WTC11 (cell line): ENCODE data around the gene CAPN11. TPM values are rescaled to one million over a fixed set of nuclear protein-coding genes. Genes with fewer than 3 reads are reported as not detected.

Experiments
- ATAC-seq: fragments of 200-7000 bp; cut with Tn5 transposase; 2 replicates; pipeline ENCODE4 v1.10.0; 2021; ENCODE audit warnings: mild to moderate bottlenecking, moderate library complexity
- CTCF ChIA-PET: fragments of 300-600 bp; sonication (Branson Sonifier 250); formaldehyde crosslinking; loops from one replicate; lab custom pipeline; 2021; ENCODE audit warnings: antibody characterized with exemption; lab: Charles Lee
- POLR2A ChIA-PET: fragments of 350-600 bp; sonication (Branson Sonifier 250); formaldehyde crosslinking; loops from one replicate; lab custom pipeline; 2021; ENCODE audit warnings: antibody characterized with exemption; lab: Charles Lee
- DNase-seq: peaks from one replicate; pipeline ENCODE4 v3.0.0; 2021; ENCODE audit warnings: low spot score
- H3K27ac Mint-ChIP-seq: 2 replicates; pipeline ENCODE4 v1.8.0; 2021; ENCODE audit warnings: mixed read lengths
- H3K27me3 Mint-ChIP-seq: 2 replicates; pipeline ENCODE4 v1.8.0; 2021; ENCODE audit warnings: low read depth, mild to moderate bottlenecking, moderate library complexity, mixed read lengths
- H3K36me3 Mint-ChIP-seq: 2 replicates; pipeline ENCODE4 v1.8.0; 2021; ENCODE audit warnings: mixed read lengths
- H3K4me1 Mint-ChIP-seq: 2 replicates; pipeline ENCODE4 v1.8.0; 2022; ENCODE audit warnings: mixed read lengths
- H3K4me3 Mint-ChIP-seq: 2 replicates; pipeline ENCODE4 v1.8.0; 2021; ENCODE audit warnings: mild to moderate bottlenecking, moderate library complexity, mixed read lengths
- H3K9me3 Mint-ChIP-seq: 2 replicates; pipeline ENCODE4 v1.8.0; 2021; ENCODE audit warnings: mixed read lengths
- CBFB ChIP-seq: sonication (generic); formaldehyde crosslinking; IDR thresholded peaks from 2 replicates; pipeline ENCODE4 v1.8.1; 2022; ENCODE audit warnings: mild to moderate bottlenecking, low read depth, missing genetic modification reagents
- ELF4 ChIP-seq: sonication (generic); formaldehyde crosslinking; IDR thresholded peaks from 2 replicates; pipeline ENCODE4 v1.8.1; 2022; ENCODE audit warnings: low read depth, mild to moderate bottlenecking, moderate library complexity, missing genetic modification reagents
- ETV6 ChIP-seq: sonication (generic); formaldehyde crosslinking; IDR thresholded peaks from 2 replicates; pipeline ENCODE4 v1.8.1; 2022; ENCODE audit warnings: mild to moderate bottlenecking, missing genetic modification reagents
- HMGA2 ChIP-seq: fragments of 250-450 bp; sonication (Bioruptor Pico); IDR thresholded peaks from 2 replicates; pipeline ENCODE4 v1.4.0; 2021; ENCODE audit warnings: mild to moderate bottlenecking, moderate library complexity
- IRF2 ChIP-seq: sonication (generic); formaldehyde crosslinking; IDR thresholded peaks from 2 replicates; pipeline ENCODE4 v1.8.0; 2022; ENCODE audit warnings: low read depth, missing genetic modification reagents, borderline replicate concordance
- NFYB ChIP-seq: sonication (generic); formaldehyde crosslinking; conservative IDR thresholded peaks from 2 replicates; pipeline ENCODE4 v1.8.0; 2022; ENCODE audit warnings: low read depth, missing genetic modification reagents
- NR1H2 ChIP-seq: sonication (generic); formaldehyde crosslinking; IDR thresholded peaks from 2 replicates; pipeline ENCODE4 v1.9.0; 2021; ENCODE audit warnings: mild to moderate bottlenecking, moderate library complexity, missing genetic modification reagents
- RELA ChIP-seq: sonication (generic); formaldehyde crosslinking; IDR thresholded peaks from 2 replicates; pipeline ENCODE4 v1.8.1; 2022; ENCODE audit warnings: missing genetic modification reagents, mild to moderate bottlenecking, borderline replicate concordance
- RORB ChIP-seq: fragments of 250-450 bp; sonication (Bioruptor Pico); IDR thresholded peaks from 2 replicates; pipeline ENCODE4 v1.9.0; 2021; ENCODE audit warnings: mild to moderate bottlenecking
- SMAD3 ChIP-seq: sonication (generic); formaldehyde crosslinking; IDR thresholded peaks from 2 replicates; pipeline ENCODE4 v1.8.0; 2022; ENCODE audit warnings: missing genetic modification reagents, mild to moderate bottlenecking, borderline replicate concordance
- TCF7 ChIP-seq: sonication (generic); formaldehyde crosslinking; IDR thresholded peaks from 2 replicates; pipeline ENCODE4 v1.8.0; 2022; ENCODE audit warnings: mild to moderate bottlenecking, low read depth, missing genetic modification reagents, moderate library complexity
- TEAD4 ChIP-seq: sonication (generic); formaldehyde crosslinking; IDR thresholded peaks from 2 replicates; pipeline ENCODE4 v1.8.0; 2022; ENCODE audit warnings: mild to moderate bottlenecking, missing genetic modification reagents
- total RNA-seq: library from RNA; stranded (reverse); gene quantifications from 3 replicates; pipeline ENCODE4 v1.2.3, GENCODE V29; 2021
- TF ChIP-seq, protein P1 (sequence below): fragments of 250-450 bp; sonication (Bioruptor Pico); IDR thresholded peaks from 2 replicates; pipeline ENCODE4 v1.8.0; 2021; ENCODE audit warnings: mild to moderate bottlenecking
- TF ChIP-seq, protein P2 (sequence below): fragments of 250-450 bp; sonication (Bioruptor Pico); IDR thresholded peaks from 2 replicates; pipeline ENCODE4 v2.1.2; 2022; ENCODE audit warnings: mild to moderate bottlenecking, moderate library complexity
- TF ChIP-seq, protein P3 (sequence below): fragments of 250-450 bp; sonication (Bioruptor Pico); IDR thresholded peaks from 2 replicates; pipeline ENCODE4 v1.9.0; 2021; ENCODE audit warnings: mild to moderate bottlenecking, borderline replicate concordance
- TF ChIP-seq, protein P4 (sequence below): fragments of 250-450 bp; sonication (Bioruptor Pico); IDR thresholded peaks from 2 replicates; pipeline ENCODE4 v1.9.0; 2021; ENCODE audit warnings: moderate library complexity, mild to moderate bottlenecking, inconsistent platforms, borderline replicate concordance
- TF ChIP-seq, protein P5 (sequence below): sonication (generic); formaldehyde crosslinking; IDR thresholded peaks from 2 replicates; pipeline ENCODE4 v1.8.0; 2022; ENCODE audit warnings: mild to moderate bottlenecking, missing genetic modification reagents

Gene CAPN11
- total RNA-seq, 1 experiment from 2014 or later, result 2.3 TPM

DNA sequence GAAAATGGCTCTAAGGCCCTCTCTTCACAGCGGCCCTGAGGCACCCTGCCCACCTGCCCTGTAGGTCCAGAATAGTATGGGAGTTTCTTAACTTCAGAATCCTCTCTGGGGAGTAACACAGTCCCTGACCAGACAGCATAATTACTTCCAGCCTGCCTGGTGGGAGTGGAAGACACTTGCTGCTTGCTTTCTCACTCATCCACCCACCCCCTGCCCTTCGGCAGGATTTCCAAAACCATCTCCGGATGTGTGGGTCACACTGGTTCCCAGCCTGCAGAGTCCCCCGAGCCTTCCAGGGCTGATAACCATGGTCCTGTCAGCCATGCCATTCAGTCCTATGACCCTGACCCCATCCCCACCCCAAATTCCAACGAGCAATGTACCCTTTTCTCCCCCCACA lies 70.2 kb downstream of the CAPN11 start (continued):
- TF ChIP-seq, protein P1, sequence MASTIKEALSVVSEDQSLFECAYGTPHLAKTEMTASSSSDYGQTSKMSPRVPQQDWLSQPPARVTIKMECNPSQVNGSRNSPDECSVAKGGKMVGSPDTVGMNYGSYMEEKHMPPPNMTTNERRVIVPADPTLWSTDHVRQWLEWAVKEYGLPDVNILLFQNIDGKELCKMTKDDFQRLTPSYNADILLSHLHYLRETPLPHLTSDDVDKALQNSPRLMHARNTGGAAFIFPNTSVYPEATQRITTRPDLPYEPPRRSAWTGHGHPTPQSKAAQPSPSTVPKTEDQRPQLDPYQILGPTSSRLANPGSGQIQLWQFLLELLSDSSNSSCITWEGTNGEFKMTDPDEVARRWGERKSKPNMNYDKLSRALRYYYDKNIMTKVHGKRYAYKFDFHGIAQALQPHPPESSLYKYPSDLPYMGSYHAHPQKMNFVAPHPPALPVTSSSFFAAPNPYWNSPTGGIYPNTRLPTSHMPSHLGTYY, result no peak
- TF ChIP-seq HMGA2 (CRISPR knock-in tag) (no peak), TEAD4 (CRISPR knock-in tag) (no peak), IRF2 (CRISPR knock-in tag) (no peak), SMAD3 (no peak), TCF7 (CRISPR knock-in tag) (no peak)
- TF ChIP-seq, protein P2, sequence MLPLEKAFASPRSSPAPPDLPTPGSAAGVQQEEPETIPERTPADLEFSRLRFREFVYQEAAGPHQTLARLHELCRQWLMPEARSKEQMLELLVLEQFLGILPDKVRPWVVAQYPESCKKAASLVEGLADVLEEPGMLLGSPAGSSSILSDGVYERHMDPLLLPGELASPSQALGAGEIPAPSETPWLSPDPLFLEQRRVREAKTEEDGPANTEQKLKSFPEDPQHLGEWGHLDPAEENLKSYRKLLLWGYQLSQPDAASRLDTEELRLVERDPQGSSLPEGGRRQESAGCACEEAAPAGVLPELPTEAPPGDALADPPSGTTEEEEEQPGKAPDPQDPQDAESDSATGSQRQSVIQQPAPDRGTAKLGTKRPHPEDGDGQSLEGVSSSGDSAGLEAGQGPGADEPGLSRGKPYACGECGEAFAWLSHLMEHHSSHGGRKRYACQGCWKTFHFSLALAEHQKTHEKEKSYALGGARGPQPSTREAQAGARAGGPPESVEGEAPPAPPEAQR (CRISPR knock-in tag), result no peak

DNA sequence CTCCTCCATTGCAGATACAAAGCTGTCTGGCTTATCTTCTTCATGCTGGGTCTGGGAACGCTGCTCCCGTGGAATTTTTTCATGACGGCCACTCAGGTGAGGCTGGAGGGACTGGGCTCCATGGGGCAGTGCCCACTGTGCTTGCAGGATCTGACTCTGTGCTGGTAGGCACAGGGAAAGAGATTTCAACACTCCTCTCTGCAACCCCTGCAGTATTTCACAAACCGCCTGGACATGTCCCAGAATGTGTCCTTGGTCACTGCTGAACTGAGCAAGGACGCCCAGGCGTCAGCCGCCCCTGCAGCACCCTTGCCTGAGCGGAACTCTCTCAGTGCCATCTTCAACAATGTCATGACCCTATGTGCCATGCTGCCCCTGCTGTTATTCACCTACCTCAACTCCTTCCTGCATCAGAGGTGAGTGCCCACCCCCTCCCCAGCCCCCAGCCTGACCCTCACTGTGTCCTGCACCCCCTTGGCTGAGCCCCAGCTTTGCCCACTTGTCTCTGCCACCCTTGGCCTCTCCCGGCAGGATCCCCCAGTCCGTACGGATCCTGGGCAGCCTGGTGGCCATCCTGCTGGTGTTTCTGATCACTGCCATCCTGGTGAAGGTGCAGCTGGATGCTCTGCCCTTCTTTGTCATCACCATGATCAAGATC lies 70.9 kb downstream of the CAPN11 start:
- no peak overlapping the region for H3K4me3 Mint-ChIP-seq
- H3K36me3 Mint-ChIP-seq, result peaks cover 51% of the 10 kb centered on the region
- no peaks in the 10 kb centered on the region for H3K27me3 Mint-ChIP-seq
- no peak for DNase-seq
- H3K27ac Mint-ChIP-seq, result peak overlapping the region; percentile 72
- TF ChIP-seq, protein P3, sequence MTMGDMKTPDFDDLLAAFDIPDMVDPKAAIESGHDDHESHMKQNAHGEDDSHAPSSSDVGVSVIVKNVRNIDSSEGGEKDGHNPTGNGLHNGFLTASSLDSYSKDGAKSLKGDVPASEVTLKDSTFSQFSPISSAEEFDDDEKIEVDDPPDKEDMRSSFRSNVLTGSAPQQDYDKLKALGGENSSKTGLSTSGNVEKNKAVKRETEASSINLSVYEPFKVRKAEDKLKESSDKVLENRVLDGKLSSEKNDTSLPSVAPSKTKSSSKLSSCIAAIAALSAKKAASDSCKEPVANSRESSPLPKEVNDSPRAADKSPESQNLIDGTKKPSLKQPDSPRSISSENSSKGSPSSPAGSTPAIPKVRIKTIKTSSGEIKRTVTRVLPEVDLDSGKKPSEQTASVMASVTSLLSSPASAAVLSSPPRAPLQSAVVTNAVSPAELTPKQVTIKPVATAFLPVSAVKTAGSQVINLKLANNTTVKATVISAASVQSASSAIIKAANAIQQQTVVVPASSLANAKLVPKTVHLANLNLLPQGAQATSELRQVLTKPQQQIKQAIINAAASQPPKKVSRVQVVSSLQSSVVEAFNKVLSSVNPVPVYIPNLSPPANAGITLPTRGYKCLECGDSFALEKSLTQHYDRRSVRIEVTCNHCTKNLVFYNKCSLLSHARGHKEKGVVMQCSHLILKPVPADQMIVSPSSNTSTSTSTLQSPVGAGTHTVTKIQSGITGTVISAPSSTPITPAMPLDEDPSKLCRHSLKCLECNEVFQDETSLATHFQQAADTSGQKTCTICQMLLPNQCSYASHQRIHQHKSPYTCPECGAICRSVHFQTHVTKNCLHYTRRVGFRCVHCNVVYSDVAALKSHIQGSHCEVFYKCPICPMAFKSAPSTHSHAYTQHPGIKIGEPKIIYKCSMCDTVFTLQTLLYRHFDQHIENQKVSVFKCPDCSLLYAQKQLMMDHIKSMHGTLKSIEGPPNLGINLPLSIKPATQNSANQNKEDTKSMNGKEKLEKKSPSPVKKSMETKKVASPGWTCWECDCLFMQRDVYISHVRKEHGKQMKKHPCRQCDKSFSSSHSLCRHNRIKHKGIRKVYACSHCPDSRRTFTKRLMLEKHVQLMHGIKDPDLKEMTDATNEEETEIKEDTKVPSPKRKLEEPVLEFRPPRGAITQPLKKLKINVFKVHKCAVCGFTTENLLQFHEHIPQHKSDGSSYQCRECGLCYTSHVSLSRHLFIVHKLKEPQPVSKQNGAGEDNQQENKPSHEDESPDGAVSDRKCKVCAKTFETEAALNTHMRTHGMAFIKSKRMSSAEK (CRISPR knock-in tag), result no peak
- TF ChIP-seq, all 79 proteins: peak for 0
- POLR2A ChIA-PET, result no interaction called here
- CTCF ChIA-PET, result interaction anchor here (1.2 kb wide), 1 partner anchor 17 kb away, joined by 3 read pairs; the partner anchor contains the start of gene HSP90AB1
- no peak for ATAC-seq
- H3K9me3 Mint-ChIP-seq, result no peaks in the 10 kb centered on the region
- peaks cover 42% of the 10 kb centered on the region for H3K4me1 Mint-ChIP-seq

DNA sequence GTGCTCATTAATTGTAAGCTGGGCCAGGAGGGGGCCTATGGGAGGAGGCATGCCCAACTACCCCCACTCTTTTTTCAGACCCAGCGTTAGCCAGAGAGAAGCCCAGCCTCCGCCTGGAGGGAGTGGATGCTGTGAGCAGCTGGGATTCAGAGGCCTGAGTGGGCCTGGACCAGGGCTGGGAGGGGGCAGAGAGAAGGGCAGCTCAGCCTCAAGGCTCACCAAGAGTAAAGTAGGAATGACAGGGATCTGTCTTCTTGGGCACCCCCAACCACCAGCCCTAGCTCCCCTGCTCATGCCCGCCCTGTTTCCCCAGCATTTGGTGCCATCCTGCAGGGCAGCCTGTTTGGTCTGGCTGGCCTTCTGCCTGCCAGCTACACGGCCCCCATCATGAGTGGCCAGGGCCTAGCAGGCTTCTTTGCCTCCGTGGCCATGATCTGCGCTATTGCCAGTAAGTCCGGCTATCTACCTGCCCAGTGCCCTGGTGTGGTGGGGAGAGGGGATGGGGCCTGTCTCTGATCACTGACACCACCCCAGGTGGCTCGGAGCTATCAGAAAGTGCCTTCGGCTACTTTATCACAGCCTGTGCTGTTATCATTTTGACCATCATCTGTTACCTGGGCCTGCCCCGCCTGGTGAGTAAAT lies 71.5 kb downstream of the CAPN11 start:
- no peak overlapping the region for H3K27ac Mint-ChIP-seq
- DNase-seq, result no peak
- ChIA-PET CTCF (interaction anchor here (1.2 kb wide), 1 partner anchor 16 kb away, joined by 3 read pairs; the partner anchor contains the start of gene HSP90AB1), POLR2A (no interaction called here)
- peaks cover 42% of the 10 kb centered on the region for H3K4me1 Mint-ChIP-seq
- ATAC-seq, result no peak
- no peaks in the 10 kb centered on the region for H3K9me3 Mint-ChIP-seq
- H3K4me3 Mint-ChIP-seq, result no peak overlapping the region
- H3K27me3 Mint-ChIP-seq, result no peaks in the 10 kb centered on the region
- H3K36me3 Mint-ChIP-seq, result peaks cover 52% of the 10 kb centered on the region
- TF ChIP-seq CBFB, result no peak
- TF ChIP-seq NR1H2 (CRISPR knock-in tag), result no peak
- no peak for TF ChIP-seq SMAD3
- TF ChIP-seq, protein P4, sequence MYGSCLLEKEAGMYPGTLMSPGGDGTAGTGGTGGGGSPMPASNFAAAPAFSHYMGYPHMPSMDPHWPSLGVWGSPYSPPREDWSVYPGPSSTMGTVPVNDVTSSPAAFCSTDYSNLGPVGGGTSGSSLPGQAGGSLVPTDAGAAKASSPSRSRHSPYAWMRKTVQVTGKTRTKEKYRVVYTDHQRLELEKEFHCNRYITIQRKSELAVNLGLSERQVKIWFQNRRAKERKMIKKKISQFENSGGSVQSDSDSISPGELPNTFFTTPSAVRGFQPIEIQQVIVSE, result no peak
- TF ChIP-seq TCF7 (CRISPR knock-in tag), result no peak
- no peak for TF ChIP-seq NFYB (CRISPR knock-in tag)
- TF ChIP-seq ETV6, result no peak
- TF ChIP-seq, protein P5, sequence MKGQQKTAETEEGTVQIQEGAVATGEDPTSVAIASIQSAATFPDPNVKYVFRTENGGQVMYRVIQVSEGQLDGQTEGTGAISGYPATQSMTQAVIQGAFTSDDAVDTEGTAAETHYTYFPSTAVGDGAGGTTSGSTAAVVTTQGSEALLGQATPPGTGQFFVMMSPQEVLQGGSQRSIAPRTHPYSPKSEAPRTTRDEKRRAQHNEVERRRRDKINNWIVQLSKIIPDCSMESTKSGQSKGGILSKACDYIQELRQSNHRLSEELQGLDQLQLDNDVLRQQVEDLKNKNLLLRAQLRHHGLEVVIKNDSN (CRISPR knock-in tag), result no peak
- no peak for TF ChIP-seq RELA (CRISPR knock-in tag)
- TF ChIP-seq RORB, result no peak
- TF ChIP-seq, protein P3 (CRISPR knock-in tag), result no peak
- no peak for TF ChIP-seq ELF4 (CRISPR knock-in tag)
